Astrocyte of the cerebellum (primary cell): Measurements from ENCODE around the gene EPGN.

ENCODE experiments used
- DNase-seq: peaks from one replicate; pipeline ENCODE4 v3.0.0-alpha.2; 2011; ENCODE audit warnings: low read depth
- H3K4me3 ChIP-seq: 2 replicates; pipeline ENCODE4 v1.5.1; 2011; ENCODE audit warnings: mild to moderate bottlenecking, low read depth, low read length, moderate library complexity
- CTCF ChIP-seq: IDR thresholded peaks from 2 replicates; pipeline ENCODE4 v1.5.1; 2012; ENCODE audit warnings: low read length, low read depth, moderate library complexity, mild to moderate bottlenecking; ENCODE audit errors: missing control alignments
- in situ Hi-C: cut with HindIII; loops from 2 replicates; pipeline ENCODE4 v1.10.0; 2017; ENCODE audit warnings: low sequenced_read_pairs

EPGN gene

DNA sequence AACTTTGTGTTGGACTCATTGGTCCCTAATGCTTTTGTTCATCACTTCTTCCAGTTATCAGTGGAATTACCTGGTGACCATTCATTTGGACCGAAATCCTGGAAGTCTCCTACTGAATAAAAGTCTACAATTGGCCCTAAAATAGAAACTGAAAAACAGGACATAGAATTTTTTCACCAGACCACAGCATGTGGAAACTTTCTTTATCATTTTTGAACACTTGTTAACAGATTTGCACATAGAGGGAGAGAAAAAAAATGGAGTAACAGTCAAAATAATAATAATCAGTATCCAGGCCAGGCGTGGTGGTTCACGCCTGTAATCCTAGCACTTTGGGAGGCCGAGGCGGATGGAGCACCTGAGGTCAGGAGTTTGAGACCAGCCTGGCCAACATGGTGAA lies 7.1 kb downstream of the EPGN start:
- in situ Hi-C loops = no loop called here
- no peak for TF ChIP-seq CTCF
- no peak for DNase-seq
- no peak overlapping the region for H3K4me3 ChIP-seq

- no peak for TF ChIP-seq CTCF
- in situ Hi-C loops = no loop called here
- H3K4me3 ChIP-seq = no peak overlapping the region
- no peak for DNase-seq
Observed at GRCh38 chr4:74316397-74316796, 8.1 kb downstream of the EPGN start.

GRCh38 chr4:74317616-74318246 lies 9.5 kb downstream of the EPGN start:
- in situ Hi-C loops = no loop called here
- no peak for DNase-seq
- no peak for TF ChIP-seq CTCF
- H3K4me3 ChIP-seq = no peak overlapping the region

- in situ Hi-C loops = no loop called here
- no peak overlapping the region for H3K4me3 ChIP-seq
- DNase-seq = no peak
- no peak for TF ChIP-seq CTCF
Observed at GRCh38 chr4:74318276-74318675, 10.0 kb downstream of the EPGN start.

DNA sequence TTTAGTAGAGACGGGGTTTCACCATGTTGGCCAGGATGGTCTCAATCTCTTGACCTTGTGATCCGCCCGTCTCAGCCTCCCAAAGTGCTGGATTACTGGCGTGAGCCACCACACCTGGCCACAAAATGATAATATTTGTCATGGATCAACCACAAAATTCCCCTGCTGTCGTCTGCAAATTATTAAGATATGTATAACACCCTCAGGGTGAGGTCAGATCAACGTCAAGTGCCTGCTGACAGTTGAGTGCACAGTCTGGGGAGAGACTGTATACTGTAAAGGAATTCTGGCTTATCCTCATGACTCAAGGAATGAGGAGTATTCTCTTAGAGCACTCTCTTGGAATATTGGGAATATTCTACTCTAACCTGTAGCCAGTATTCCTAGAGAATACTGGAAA lies 11.2 kb downstream of the EPGN start:
- DNase-seq = no peak
- no peak for TF ChIP-seq CTCF
- in situ Hi-C loops = no loop called here
- no peak overlapping the region for H3K4me3 ChIP-seq

GRCh38 chr4:74320559-74321118 lies 12.4 kb downstream of the EPGN start:
- no peak overlapping the region for H3K4me3 ChIP-seq
- in situ Hi-C loops = no loop called here
- DNase-seq = peak; percentile 48
- TF ChIP-seq CTCF = peak; percentile 62
